SK-N-SH (cell line): ENCODE data around the gene CACNA1E. TPM values are rescaled to one million over a fixed set of nuclear protein-coding genes. Genes with fewer than 3 reads are reported as not detected.

Experiments
- CTCF ChIA-PET: fragments of 300-600, 350-600 bp; formaldehyde crosslinking; extraction: SDS; loops from one replicate; lab custom pipeline; 2021; lab: Yijun Ruan, JAX
- POLR2A ChIA-PET: fragments of 350-600 bp; sonication (Branson Sonifier 250); formaldehyde crosslinking; extraction: SDS; loops from one replicate; lab custom pipeline; 2020; ENCODE audit warnings: antibody characterized with exemption, inconsistent platforms; lab: Yijun Ruan, JAX
- DNase-seq: peaks from one replicate; pipeline ENCODE4 v3.0.0; 2012
- H2AFZ ChIP-seq: fragments of 200-600 bp; sonication (generic); 2 replicates; pipeline ENCODE4 v1.8.1; 2016; ENCODE audit warnings: antibody characterized with exemption, mild to moderate bottlenecking, low read depth
- H3F3A ChIP-seq: fragments of 200-600 bp; sonication (generic); replicated peaks from 2 replicates; pipeline ENCODE3; 2016; ENCODE audit warnings: antibody characterized with exemption, mild to moderate bottlenecking; ENCODE audit not compliant: insufficient read depth
- H3K27ac ChIP-seq, 2 experiments: fragments of 200-500 bp in 1 of 2; fragments of 200-600 bp in 1 of 2; sonication (Bioruptor generic) in 1 of 2; sonication (generic), shearing (Covaris generic) in 1 of 2; 2 replicates each; pipeline versions ENCODE4 v1.5.1 to v1.6.1; 2014 to 2016; ENCODE audit warnings: low read depth in 2 of 2, inconsistent platforms in 1 of 2, low read length in 1 of 2, mild to moderate bottlenecking in 1 of 2, mixed read lengths in 1 of 2
- H3K27me3 ChIP-seq: fragments of 200-600 bp; sonication (generic), shearing (Covaris generic); 2 replicates; pipeline ENCODE4 v1.6.1; 2016; ENCODE audit warnings: mixed run types; ENCODE audit not compliant: insufficient read depth
- H3K36me3 ChIP-seq, 2 experiments: fragments of 200-500 bp in 1 of 2; fragments of 200-600 bp in 1 of 2; sonication (Bioruptor generic) in 1 of 2; sonication (generic) in 1 of 2; replicated peaks in 1 of 2; 2 replicates each; pipeline versions ENCODE3 to v1.5.1; 2014 to 2016; ENCODE audit warnings: low read length in 1 of 2, mild to moderate bottlenecking in 1 of 2; ENCODE audit not compliant: insufficient read depth in 2 of 2, control insufficient read depth in 1 of 2
- H3K4me1 ChIP-seq, 2 experiments: fragments of 200-500 bp in 1 of 2; fragments of 200-600 bp in 1 of 2; sonication (Bioruptor generic) in 1 of 2; sonication (generic), shearing (Covaris generic) in 1 of 2; 2 replicates each; pipeline versions ENCODE4 v1.5.1 to v1.6.1; 2014 to 2016; ENCODE audit warnings: low read depth in 1 of 2, low read length in 1 of 2, mixed run types in 1 of 2; ENCODE audit not compliant: insufficient read depth in 2 of 2, control insufficient read depth in 1 of 2
- H3K4me2 ChIP-seq: fragments of 200-600 bp; sonication (generic), shearing (Covaris generic); 2 replicates; pipeline ENCODE4 v1.6.1; 2017; ENCODE audit warnings: mixed run types
- H3K4me3 ChIP-seq, 2 experiments: fragments of 200-500 bp in 1 of 2; fragments of 200-600 bp in 1 of 2; sonication (Bioruptor generic) in 1 of 2; sonication (generic), shearing (Covaris generic) in 1 of 2; 2 replicates each; pipeline versions ENCODE4 v1.5.1 to v1.8.1; 2014 to 2016; ENCODE audit warnings: low read depth in 2 of 2, inconsistent platforms in 1 of 2, low read length in 1 of 2, mild to moderate bottlenecking in 1 of 2, mixed read lengths in 1 of 2, moderate library complexity in 1 of 2
- H3K79me2 ChIP-seq: fragments of 200-600 bp; sonication (generic); 2 replicates; pipeline ENCODE4 v1.8.1; 2017; ENCODE audit warnings: mild to moderate bottlenecking; ENCODE audit not compliant: insufficient read depth
- H3K9ac ChIP-seq: fragments of 200-600 bp; sonication (generic); 2 replicates; pipeline ENCODE4 v1.6.1; 2017; ENCODE audit warnings: mixed run types
- H3K9me2 ChIP-seq: fragments of 200-600 bp; sonication (generic); 2 replicates; pipeline ENCODE4 v1.6.1; 2017; ENCODE audit warnings: mixed run types
- H3K9me3 ChIP-seq: fragments of 200-600 bp; sonication (generic); 2 replicates; pipeline ENCODE4 v1.6.1; 2017; ENCODE audit warnings: mixed run types, mild to moderate bottlenecking, moderate library complexity
- H4K20me1 ChIP-seq: fragments of 200-600 bp; sonication (generic); 2 replicates; pipeline ENCODE4 v1.6.1; 2017; ENCODE audit warnings: mild to moderate bottlenecking, mixed run types; ENCODE audit not compliant: insufficient read depth
- CHD2 ChIP-seq: fragments of 150-350 bp; IDR thresholded peaks from 2 replicates; pipeline ENCODE4 v1.6.1; 2018; ENCODE audit warnings: low read length; ENCODE audit not compliant: partially characterized antibody
- EZH2phosphoT487 ChIP-seq: fragments of 200-600 bp; sonication (generic); IDR thresholded peaks from 2 replicates; pipeline ENCODE4 v1.6.1; 2017; ENCODE audit warnings: low read depth, mixed run types, mild to moderate bottlenecking, antibody characterized with exemption, moderate library complexity, borderline replicate concordance
- FOXJ3 ChIP-seq: sonication (generic); formaldehyde crosslinking; IDR thresholded peaks from 2 replicates; pipeline ENCODE4 v1.5.1; 2020; ENCODE audit warnings: mild to moderate bottlenecking, missing genetic modification reagents
- FOXM1 ChIP-seq: IDR thresholded peaks from 2 replicates; pipeline ENCODE4 v1.4.0; 2012; ENCODE audit warnings: low read depth, mild to moderate bottlenecking
- GATA2 ChIP-seq: sonication (generic); formaldehyde crosslinking; IDR thresholded peaks from 2 replicates; pipeline ENCODE4 v1.5.0; 2020; ENCODE audit warnings: mild to moderate bottlenecking, missing genetic modification reagents
- IRF3 ChIP-seq: fragments of 150-350 bp; IDR thresholded peaks from 2 replicates; pipeline ENCODE4 v1.6.1; 2016; ENCODE audit warnings: mild to moderate bottlenecking, low read depth, low read length
- MAX ChIP-seq: IDR thresholded peaks from 2 replicates; pipeline ENCODE4 v1.4.0; 2012; ENCODE audit warnings: low read depth
- MXI1 ChIP-seq: IDR thresholded peaks from 2 replicates; pipeline ENCODE4 v1.6.1; 2012; ENCODE audit warnings: mild to moderate bottlenecking, low read depth, low read length, improper control_type of control experiment
- POLR2AphosphoS5 ChIP-seq: IDR thresholded peaks from 2 replicates; pipeline ENCODE4 v1.6.1; 2012; ENCODE audit warnings: low read depth, low read length
- RAD21 ChIP-seq: IDR thresholded peaks from 2 replicates; pipeline ENCODE4 v1.6.1; 2012; ENCODE audit warnings: mild to moderate bottlenecking, low read length
- RCOR1 ChIP-seq: fragments of 150-350 bp; IDR thresholded peaks from 2 replicates; pipeline ENCODE4 v1.6.1; 2017; ENCODE audit warnings: antibody characterized with exemption, low read length
- SMC3 ChIP-seq: IDR thresholded peaks from 2 replicates; pipeline ENCODE4 v1.6.1; 2012; ENCODE audit warnings: low read depth, low read length, improper control_type of control experiment
- TEAD4 ChIP-seq: IDR thresholded peaks from 2 replicates; pipeline ENCODE4 v1.4.0; 2012; ENCODE audit warnings: mild to moderate bottlenecking, borderline replicate concordance; ENCODE audit not compliant: insufficient read depth
- WGBS: methylation state at CpG from one replicate; pipeline ENCODE4 v1.1.6; 2017; ENCODE audit warnings: low lambda C conversion rate; 5-methylcytosine and 5-hydroxymethylcytosine counted together
- polyA plus RNA-seq, 3 experiments: library from polyadenylated mRNA; depleted of rRNA; stranded (reverse); fragments of >200 nt; gene quantifications; 2 replicates each; pipeline ENCODE4 v1.2.3, GENCODE V29; 2012

CACNA1E gene
- polyA plus RNA-seq, 1 of the 3 experiments (the other 2 are of a cell fraction), result not detected

- H4K20me1 ChIP-seq, result no peaks in the 10 kb centered on the region
- no peak for DNase-seq
- 32% methylated on average over 6 of the region's 6 CpGs for WGBS
- no peaks in the 10 kb centered on the region for H3K4me1 ChIP-seq
- no peaks in the 10 kb centered on the region for H3K79me2 ChIP-seq
- no peak overlapping the region for H3K9ac ChIP-seq
- no peaks in the 10 kb centered on the region for H3K27me3 ChIP-seq
- TF ChIP-seq FOXM1 (no peak), TEAD4 (no peak)
- TF ChIP-seq, all 33 proteins: peak for 0
- CTCF ChIA-PET, result interaction anchor here (1.0 kb wide), 1 partner anchor 208 kb away, joined by 3 read pairs; no protein-coding TSS in a partner anchor
- no peak overlapping the region for H3K4me3 ChIP-seq
- no peaks in the 10 kb centered on the region for H3K36me3 ChIP-seq
- H3F3A ChIP-seq, result no peaks in the 10 kb centered on the region
- no peak overlapping the region for H3K27ac ChIP-seq
- H3K4me2 ChIP-seq, result no peak overlapping the region
- H3K9me3 ChIP-seq, result no peaks in the 10 kb centered on the region
- H2AFZ ChIP-seq, result no peak overlapping the region
- POLR2A ChIA-PET, result no interaction called here
- no peaks in the 10 kb centered on the region for H3K9me2 ChIP-seq
Measured at GRCh38 chr1:181632960-181633359, 149.6 kb downstream of the CACNA1E start.

GRCh38 chr1:181635110-181635509, 151.8 kb downstream of the CACNA1E start:
- no peaks in the 10 kb centered on the region for H3F3A ChIP-seq
- ChIA-PET CTCF (interaction anchor here (1.5 to 1.6 kb wide), 2 partner anchors 11 to 157 kb away, joined by 4 read pairs; no protein-coding TSS in a partner anchor), POLR2A (no interaction called here)

GRCh38 chr1:181637998-181638397, 154.7 kb downstream of the CACNA1E start:
- Histone ChIP-seq H3K9me2 (no peaks in the 10 kb centered on the region), H3K4me3 (no peak overlapping the region), H3K36me3 (no peaks in the 10 kb centered on the region), H3K4me1 (no peaks in the 10 kb centered on the region), H3K79me2 (no peaks in the 10 kb centered on the region), H3K27ac (no peak overlapping the region), H4K20me1 (no peaks in the 10 kb centered on the region)
- CTCF ChIA-PET, result no interaction called here
- no peak for DNase-seq
- TF ChIP-seq SMC3 (no peak), MXI1 (no peak), EZH2phosphoT487 (no peak), RCOR1 (no peak), MAX (no peak), CHD2 (no peak), POLR2AphosphoS5 (no peak), FOXJ3 (CRISPR knock-in tag) (no peak)
- TF ChIP-seq, all 33 proteins: peak for 0
- POLR2A ChIA-PET, result no interaction called here
- Histone ChIP-seq H3K4me2 (no peak overlapping the region), H3F3A (no peaks in the 10 kb centered on the region), H2AFZ (no peak overlapping the region), H3K9ac (no peak overlapping the region), H3K9me3 (no peaks in the 10 kb centered on the region), H3K27me3 (no peaks in the 10 kb centered on the region)

More at GRCh38 chr1:181635110-181635509, 151.8 kb downstream of the CACNA1E start:
- Histone ChIP-seq H3K27me3 (no peaks in the 10 kb centered on the region), H2AFZ (no peak overlapping the region), H3K79me2 (no peaks in the 10 kb centered on the region)
- no peak for TF ChIP-seq RAD21
- TF ChIP-seq FOXM1, result no peak
- no peak for TF ChIP-seq GATA2 (CRISPR knock-in tag)
- no peak for TF ChIP-seq IRF3
- TF ChIP-seq, all 33 proteins: peak for 0
- H3K4me1 ChIP-seq, result no peaks in the 10 kb centered on the region
- H3K27ac ChIP-seq, result no peak overlapping the region
- WGBS, result 13% methylated on average over 1 of the region's 1 CpG
- H3K9me3 ChIP-seq, result no peaks in the 10 kb centered on the region
- no peak for DNase-seq
- no peak overlapping the region for H3K4me3 ChIP-seq
- no peaks in the 10 kb centered on the region for H4K20me1 ChIP-seq
- no peaks in the 10 kb centered on the region for H3K9me2 ChIP-seq
- no peak overlapping the region for H3K9ac ChIP-seq
- H3K36me3 ChIP-seq, result no peaks in the 10 kb centered on the region
- no peak overlapping the region for H3K4me2 ChIP-seq
